Ammon's horn (tissue), 1 donor: ENCODE measurements around the gene TRAF2.

Experiments
- DNase-seq: peaks from one replicate; pipeline ENCODE4 v3.0.0-alpha.2; 2016; ENCODE audit warnings: low spot score

Gene TRAF2

GRCh38 chr9:136847088-136847825, 39.1 kb upstream of the TRAF2 start:
- no peak for DNase-seq

GRCh38 chr9:136847826-136848392, 38.4 kb upstream of the TRAF2 start:
- DNase-seq, result no peak

- DNase-seq, result no peak
Observed at GRCh38 chr9:136848393-136849037, 37.8 kb upstream of the TRAF2 start.

GRCh38 chr9:136849038-136849959, 37.0 kb upstream of the TRAF2 start, which contains the start of gene PHPT1:
PHPT1 (plus strand) TSS chr9:136849409; CDS start chr9:136849431, 22 bp downstream.
- DNase-seq, result peak; percentile 99

- DNase-seq, result no peak
Observed at GRCh38 chr9:136849960-136850865, 36.1 kb upstream of the TRAF2 start.

GRCh38 chr9:136850866-136851775, 35.2 kb upstream of the TRAF2 start:
- no peak for DNase-seq

GRCh38 chr9:136851941-136852663, 34.2 kb upstream of the TRAF2 start, which contains the start of gene MAMDC4:
MAMDC4 (plus strand) TSS chr9:136852346; CDS start chr9:136852417, 71 bp downstream.
- DNase-seq, result no peak

- no peak for DNase-seq
Observed at GRCh38 chr9:136852664-136853595, 33.4 kb upstream of the TRAF2 start.

GRCh38 chr9:136853596-136854112, 32.7 kb upstream of the TRAF2 start:
- DNase-seq, result no peak

- DNase-seq, result no peak
Observed at GRCh38 chr9:136854113-136854841, 32.0 kb upstream of the TRAF2 start.

GRCh38 chr9:136854842-136855460, 31.4 kb upstream of the TRAF2 start:
- DNase-seq, result no peak

GRCh38 chr9:136855461-136856078, 30.7 kb upstream of the TRAF2 start:
- DNase-seq, result no peak

- no peak for DNase-seq
Observed at GRCh38 chr9:136856079-136856476, 30.2 kb upstream of the TRAF2 start.

GRCh38 chr9:136856541-136857141, 29.7 kb upstream of the TRAF2 start:
- no peak for DNase-seq

- no peak for DNase-seq
Observed at GRCh38 chr9:136857166-136857565, 29.1 kb upstream of the TRAF2 start.
